ENCODE data around the gene ACOX3. TPM values are rescaled to one million over a fixed set of nuclear protein-coding genes. Genes with fewer than 3 reads are reported as not detected.

The ACOX3 gene
- polyA plus RNA-seq, 1 donor (not counting 4 experiments of a cell fraction or from before 2014, with no cell fraction given): 6.7 TPM

DNA sequence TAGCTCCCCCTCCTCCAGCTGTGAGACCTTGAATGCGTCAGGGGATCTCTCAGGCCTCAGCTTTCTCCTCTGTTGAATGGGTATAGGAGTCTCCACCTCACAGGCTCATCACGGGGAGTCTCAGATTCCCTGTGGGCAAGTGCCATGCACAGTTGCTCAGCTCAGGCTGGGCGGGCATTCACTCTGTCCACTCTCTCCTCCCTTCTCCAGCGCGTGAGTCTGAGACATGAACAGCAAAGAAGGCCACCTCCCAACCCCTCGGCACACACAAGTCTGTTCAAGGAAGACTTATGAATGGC lies 111.0 kb downstream of the ACOX3 start:
- dilution Hi-C loops (cut with MboI; ENCODE audit: extremely low pct_ligation_motif_present, low sequenced_read_pairs): no loop called here
- H3K79me2 ChIP-seq (ENCODE audit: control insufficient read depth, insufficient read depth, low read length): no peaks in the 10 kb centered on the region
- no peaks in the 10 kb centered on the region for H3K9me1 ChIP-seq (ENCODE audit: control insufficient read depth, extremely low read depth, insufficient read depth, low read length)
- no peak overlapping the region for H3K27ac ChIP-seq (ENCODE audit: control insufficient read depth, insufficient read depth, low read length)
- no peaks in the 10 kb centered on the region for H3K27me3 ChIP-seq (ENCODE audit: control insufficient read depth, extremely low read depth, insufficient read depth, low read length)
- H3K4me3 ChIP-seq (ENCODE audit: control insufficient read depth in 2 of 3, extremely low read depth in 1 of 3, insufficient read depth in 2 of 3, low read depth in 1 of 3, low read length in 3 of 3): no peak overlapping the region
- H3K9ac ChIP-seq (ENCODE audit: control insufficient read depth, extremely low read depth, insufficient read depth, low read length): no peak overlapping the region
- H3K9me3 ChIP-seq (ENCODE audit: control insufficient read depth, low read depth, low read length): no peaks in the 10 kb centered on the region
- H3K4me1 ChIP-seq (ENCODE audit: control insufficient read depth, extremely low read depth, insufficient read depth, low read length): peaks cover 21% of the 10 kb centered on the region
- H2AFZ ChIP-seq (ENCODE audit: control insufficient read depth, low read length): no peak overlapping the region
- DNase-seq (ENCODE audit: low read depth, low spot score) (no peak), FAIRE-seq (no peak)
- no peaks in the 10 kb centered on the region for H4K20me1 ChIP-seq (ENCODE audit: control insufficient read depth, extremely low read depth, insufficient read depth, low read length)
- no peak overlapping the region for H3K4me2 ChIP-seq (ENCODE audit: control insufficient read depth, extremely low read depth, insufficient read depth, low read depth, low read length)
- H3K36me3 ChIP-seq (ENCODE audit: control insufficient read depth in 2 of 2, extremely low read depth in 1 of 2, insufficient read depth in 2 of 2, low read length in 2 of 2): no peaks in the 10 kb centered on the region
- TF ChIP-seq, protein P1, sequence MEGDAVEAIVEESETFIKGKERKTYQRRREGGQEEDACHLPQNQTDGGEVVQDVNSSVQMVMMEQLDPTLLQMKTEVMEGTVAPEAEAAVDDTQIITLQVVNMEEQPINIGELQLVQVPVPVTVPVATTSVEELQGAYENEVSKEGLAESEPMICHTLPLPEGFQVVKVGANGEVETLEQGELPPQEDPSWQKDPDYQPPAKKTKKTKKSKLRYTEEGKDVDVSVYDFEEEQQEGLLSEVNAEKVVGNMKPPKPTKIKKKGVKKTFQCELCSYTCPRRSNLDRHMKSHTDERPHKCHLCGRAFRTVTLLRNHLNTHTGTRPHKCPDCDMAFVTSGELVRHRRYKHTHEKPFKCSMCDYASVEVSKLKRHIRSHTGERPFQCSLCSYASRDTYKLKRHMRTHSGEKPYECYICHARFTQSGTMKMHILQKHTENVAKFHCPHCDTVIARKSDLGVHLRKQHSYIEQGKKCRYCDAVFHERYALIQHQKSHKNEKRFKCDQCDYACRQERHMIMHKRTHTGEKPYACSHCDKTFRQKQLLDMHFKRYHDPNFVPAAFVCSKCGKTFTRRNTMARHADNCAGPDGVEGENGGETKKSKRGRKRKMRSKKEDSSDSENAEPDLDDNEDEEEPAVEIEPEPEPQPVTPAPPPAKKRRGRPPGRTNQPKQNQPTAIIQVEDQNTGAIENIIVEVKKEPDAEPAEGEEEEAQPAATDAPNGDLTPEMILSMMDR (optimal IDR thresholded peaks at IDR 0.05 in 1 of 3, IDR thresholded peaks at IDR 0.05 in 1 of 3, conservative IDR thresholded peaks at IDR 0.05 in 1 of 3; ENCODE audit: extremely low read depth in 1 of 3, insufficient read depth in 2 of 3, low read length in 3 of 3): no peak
- no peak for TF ChIP-seq EZH2 (IDR thresholded peaks at IDR 0.05; ENCODE audit: low read length)

DNA sequence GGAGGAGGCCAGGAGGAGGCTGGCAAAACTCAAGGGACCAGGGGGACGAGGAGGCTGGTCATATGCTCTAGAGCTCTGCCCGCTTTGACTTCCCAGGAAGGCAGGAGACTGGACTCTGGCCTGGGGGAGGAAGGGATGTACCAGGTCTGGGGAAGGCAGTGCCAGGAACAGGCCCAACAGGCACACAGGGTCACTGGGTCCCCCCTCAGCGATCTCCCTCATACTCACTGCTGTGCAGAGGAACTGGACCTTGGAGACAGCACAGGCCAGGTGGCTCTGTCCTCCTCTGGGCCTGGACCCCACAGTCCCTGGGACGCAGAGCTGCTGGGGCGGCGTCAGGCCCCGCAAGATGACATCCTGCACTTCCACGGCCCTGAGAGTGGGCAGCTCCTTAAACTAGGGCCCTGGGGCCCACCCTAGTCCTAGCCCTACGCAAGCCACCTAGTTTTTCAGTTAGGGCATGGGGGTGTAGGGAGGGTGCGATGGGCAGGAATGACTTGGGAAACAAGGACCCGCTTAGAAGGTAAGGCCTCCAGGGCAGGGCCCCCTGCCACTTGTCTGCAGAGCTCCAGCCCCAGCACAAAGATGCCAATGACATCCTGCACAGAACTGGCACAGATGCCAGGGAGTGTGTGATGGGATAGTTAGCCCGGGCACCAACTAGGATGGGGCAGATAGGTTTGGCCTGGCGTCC lies 111.5 kb downstream of the ACOX3 start:
- no peaks in the 10 kb centered on the region for H3K27me3 ChIP-seq (ENCODE audit: control insufficient read depth, extremely low read depth, insufficient read depth, low read length)
- H4K20me1 ChIP-seq (ENCODE audit: control insufficient read depth, extremely low read depth, insufficient read depth, low read length): no peaks in the 10 kb centered on the region
- H3K9ac ChIP-seq (ENCODE audit: control insufficient read depth, extremely low read depth, insufficient read depth, low read length): no peak overlapping the region
- dilution Hi-C loops (cut with MboI; ENCODE audit: extremely low pct_ligation_motif_present, low sequenced_read_pairs): no loop called here
- no peak overlapping the region for H3K27ac ChIP-seq (ENCODE audit: control insufficient read depth, insufficient read depth, low read length)
- H3K4me3 ChIP-seq (ENCODE audit: control insufficient read depth in 2 of 3, extremely low read depth in 1 of 3, insufficient read depth in 2 of 3, low read depth in 1 of 3, low read length in 3 of 3): no peak overlapping the region
- no peaks in the 10 kb centered on the region for H3K9me3 ChIP-seq (ENCODE audit: control insufficient read depth, low read depth, low read length)
- no peaks in the 10 kb centered on the region for H3K9me1 ChIP-seq (ENCODE audit: control insufficient read depth, extremely low read depth, insufficient read depth, low read length)
- FAIRE-seq (no peak), DNase-seq (ENCODE audit: low read depth, low spot score) (no peak)
- no peak overlapping the region for H3K4me2 ChIP-seq (ENCODE audit: control insufficient read depth, extremely low read depth, insufficient read depth, low read depth, low read length)
- no peaks in the 10 kb centered on the region for H3K36me3 ChIP-seq (ENCODE audit: control insufficient read depth in 2 of 2, extremely low read depth in 1 of 2, insufficient read depth in 2 of 2, low read length in 2 of 2)
- TF ChIP-seq, protein P1 (optimal IDR thresholded peaks at IDR 0.05 in 1 of 3, IDR thresholded peaks at IDR 0.05 in 1 of 3, conservative IDR thresholded peaks at IDR 0.05 in 1 of 3; ENCODE audit: extremely low read depth in 1 of 3, insufficient read depth in 2 of 3, low read length in 3 of 3): no peak
- no peak for TF ChIP-seq EZH2 (IDR thresholded peaks at IDR 0.05; ENCODE audit: low read length)
- no peak overlapping the region for H2AFZ ChIP-seq (ENCODE audit: control insufficient read depth, low read length)
- peaks cover 26% of the 10 kb centered on the region for H3K4me1 ChIP-seq (ENCODE audit: control insufficient read depth, extremely low read depth, insufficient read depth, low read length)
- H3K79me2 ChIP-seq (ENCODE audit: control insufficient read depth, insufficient read depth, low read length): no peaks in the 10 kb centered on the region

Measured in keratinocyte (primary cell).